GM23338 (cell line): ENCODE data around the gene APOBR.

Experiments
- CTCF ChIP-seq, 2 experiments: fragments of 200-600 bp in 1 of 2; sonication (generic) in 1 of 2; conservative IDR thresholded peaks; 2 replicates each; pipeline versions ENCODE4 v1.5.1 to v1.6.1; 2016 to 2017; ENCODE audit warnings: antibody characterized with exemption in 2 of 2, low read depth in 2 of 2, mild to moderate bottlenecking in 2 of 2, moderate library complexity in 1 of 2
- EZH2 ChIP-seq: fragments of 200-600 bp; sonication (generic); IDR thresholded peaks from one replicate; pipeline ENCODE4 v1.8.0; 2017; ENCODE audit warnings: antibody characterized with exemption, mild to moderate bottlenecking, low read depth; ENCODE audit not compliant: unreplicated experiment
- EZH2phosphoT487 ChIP-seq: fragments of 200-600 bp; sonication (generic); IDR thresholded peaks from one replicate; pipeline ENCODE4 v1.8.1; 2018; ENCODE audit warnings: antibody characterized with exemption; ENCODE audit not compliant: unreplicated experiment
- JUNB ChIP-seq: IDR thresholded peaks from one replicate; pipeline ENCODE4 v1.6.1; 2016; ENCODE audit warnings: antibody characterized with exemption; ENCODE audit not compliant: unreplicated experiment
- NANOG ChIP-seq: IDR thresholded peaks from 2 replicates; pipeline ENCODE4 v1.6.1; 2016; ENCODE audit warnings: antibody characterized with exemption, borderline replicate concordance
- POLR2AphosphoS5 ChIP-seq: IDR thresholded peaks from 2 replicates; pipeline ENCODE4 v1.6.1; 2016; ENCODE audit warnings: antibody characterized with exemption, low read depth
- REST ChIP-seq: IDR thresholded peaks from one replicate; pipeline ENCODE4 v1.6.1; 2018; ENCODE audit warnings: antibody characterized with exemption; ENCODE audit not compliant: unreplicated experiment
- STAT1 ChIP-seq: IDR thresholded peaks from one replicate; pipeline ENCODE4 v1.6.1; 2016; ENCODE audit warnings: antibody characterized with exemption; ENCODE audit not compliant: unreplicated experiment
- ZNF114 ChIP-seq: fragments of 250-450 bp; sonication (Bioruptor Pico); IDR thresholded peaks from 2 replicates; pipeline ENCODE4 v1.5.0; 2020; ENCODE audit warnings: mild to moderate bottlenecking, moderate library complexity
- ZNF462 ChIP-seq: fragments of 250-450 bp; sonication (Bioruptor Pico); IDR thresholded peaks from 2 replicates; pipeline ENCODE4 v1.5.0; 2020; ENCODE audit warnings: mild to moderate bottlenecking, moderate library complexity

- no peak for TF ChIP-seq NANOG
- TF ChIP-seq POLR2AphosphoS5: no peak
- TF ChIP-seq CTCF (conservative IDR thresholded peaks at IDR 0.05; ENCODE audit: low read depth in 2 of 2): no peak
- no peak for TF ChIP-seq EZH2phosphoT487
- no peak for TF ChIP-seq REST
- TF ChIP-seq ZNF114 (CRISPR knock-in tag): no peak
- no peak for TF ChIP-seq EZH2
- no peak for TF ChIP-seq STAT1
- TF ChIP-seq ZNF462: no peak
- TF ChIP-seq JUNB: no peak
These were observed 3.6 kb downstream of the APOBR start for GRCh38 chr16:28497861-28498599.
